NK-92 (cell line): ENCODE measurements around the gene PTPRJ.
"Not testable (repeated sequence)": the region's sequence is repeated elsewhere in the genome, so short reads cannot be mapped to it uniquely, and the experiment has no call there.

Source experiments
- DNase-seq: peaks from one replicate; lab custom pipeline; 2025; ENCODE audit not compliant: unreplicated experiment; lab: John Stamatoyannopoulos, UW

Gene PTPRJ

GRCh38 chr11:47980088-47980906, at the start of gene PTPRJ:
PTPRJ (plus strand) TSS chr11:47980559; CDS start chr11:47980913, 354 bp downstream.
- DNase-seq, result no peak

- no peak for DNase-seq
These were observed 47.8 kb upstream of the PTPRJ start for GRCh38 chr11:47932544-47932943.

DNA sequence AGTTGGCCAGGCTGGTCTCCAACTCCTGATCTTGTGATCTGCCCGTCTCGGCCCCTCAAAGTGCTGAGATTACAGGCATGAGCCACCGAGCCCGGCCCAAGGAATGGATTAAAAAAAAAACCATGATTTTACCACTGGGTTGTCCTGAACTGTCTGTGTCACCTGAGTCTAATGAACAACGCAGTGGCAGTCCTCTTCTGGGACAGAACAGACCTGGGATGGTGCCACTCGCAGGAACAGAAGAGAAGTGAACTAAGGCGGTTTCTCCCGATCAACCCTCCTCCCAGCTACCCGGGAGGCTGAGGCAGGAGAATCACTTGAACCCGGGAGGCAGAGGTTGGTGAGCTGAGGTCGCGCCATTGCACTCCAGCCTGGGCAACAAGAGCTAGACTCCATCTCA, 46.6 kb upstream of the PTPRJ start:
- not testable (repeated sequence) for DNase-seq

GRCh38 chr11:47938791-47939560, 41.4 kb upstream of the PTPRJ start:
- DNase-seq, result no peak

DNA sequence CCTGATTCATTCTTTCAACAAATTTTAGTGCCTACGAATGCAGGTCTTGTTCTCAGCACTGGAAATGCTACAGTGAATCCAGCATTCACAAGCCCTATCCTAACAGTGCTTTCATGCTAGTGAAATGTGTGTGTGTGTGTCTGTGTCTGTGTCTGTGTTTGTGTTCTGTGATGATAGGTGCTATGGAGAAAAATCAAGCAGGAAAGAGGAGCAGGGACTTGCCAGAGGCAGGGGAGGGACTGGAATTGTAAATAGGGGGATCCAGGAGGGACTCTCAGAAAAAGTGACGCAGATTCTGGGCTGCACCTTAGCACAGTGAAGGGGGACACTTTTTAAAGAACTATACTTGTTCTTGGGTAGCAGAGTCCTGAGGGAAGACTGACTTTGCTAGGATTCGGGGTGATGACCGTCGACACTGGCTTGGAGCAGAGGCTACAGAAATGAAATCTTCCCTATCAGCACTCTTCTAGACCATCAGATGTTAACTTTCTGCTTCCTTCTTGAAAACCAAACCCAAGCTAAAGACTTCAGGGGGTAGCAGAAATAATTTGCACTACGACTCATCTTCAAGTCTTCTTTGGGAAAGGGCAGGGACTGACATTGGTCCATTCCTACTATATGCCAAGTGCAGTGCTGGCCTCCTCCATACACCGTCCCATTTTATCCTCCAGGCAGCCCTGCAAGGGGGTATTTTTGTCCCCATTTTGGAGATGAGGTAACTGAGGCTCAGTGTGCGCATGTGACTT, 39.3 kb upstream of the PTPRJ start:
- DNase-seq, result no peak

DNA sequence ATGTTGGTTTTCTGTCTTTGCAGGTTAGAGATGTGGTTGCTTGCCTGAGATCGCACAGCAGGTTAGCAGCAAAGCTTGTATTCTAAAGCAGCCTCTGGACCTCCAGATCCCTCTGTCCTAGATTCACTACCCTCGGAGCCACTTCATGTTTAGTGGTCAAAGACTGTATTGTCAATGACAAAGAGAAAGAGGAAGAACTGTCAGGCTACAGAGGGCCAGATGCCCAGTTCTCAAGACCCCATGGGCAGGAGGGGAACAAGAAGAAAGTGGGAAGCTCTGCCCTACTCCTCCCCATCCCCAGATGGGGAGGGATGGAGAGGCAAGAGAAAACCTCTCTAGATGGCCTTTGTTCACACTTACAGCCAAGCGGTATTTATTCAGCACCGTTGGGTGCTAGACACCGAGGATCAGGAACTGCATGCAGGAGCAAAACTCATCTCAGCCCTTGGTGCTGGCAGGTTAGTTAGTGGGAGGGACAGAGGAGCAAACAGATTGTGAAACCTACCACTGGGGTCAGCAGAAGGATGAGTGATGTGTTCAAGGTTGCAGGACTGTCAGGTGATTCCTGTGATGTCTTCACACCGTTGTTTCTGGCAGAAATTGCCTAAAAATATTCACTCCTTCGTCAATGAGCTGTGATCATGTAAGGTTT, 38.3 kb upstream of the PTPRJ start:
- DNase-seq, result no peak

- no peak for DNase-seq
These were observed 36.4 kb upstream of the PTPRJ start for GRCh38 chr11:47943721-47944586.

DNA sequence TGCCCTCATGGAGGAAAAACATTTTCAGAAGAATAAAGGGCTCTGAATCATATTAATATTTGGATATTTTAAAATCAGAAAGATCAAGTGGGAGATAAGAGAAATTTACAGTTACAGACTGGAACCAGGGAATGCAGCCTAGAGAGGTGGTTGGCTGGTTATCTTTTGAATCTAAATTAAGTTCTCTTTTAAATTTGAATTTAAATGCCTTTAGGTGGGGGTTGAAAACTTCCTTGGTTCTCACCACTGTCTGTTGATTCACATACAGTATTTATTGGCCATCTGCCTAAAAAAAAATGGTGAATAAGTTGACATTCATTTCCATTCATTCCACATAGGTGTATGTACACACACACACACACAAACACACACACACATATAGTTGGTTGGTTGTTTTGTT, 35.7 kb upstream of the PTPRJ start:
- DNase-seq, result no peak

DNA sequence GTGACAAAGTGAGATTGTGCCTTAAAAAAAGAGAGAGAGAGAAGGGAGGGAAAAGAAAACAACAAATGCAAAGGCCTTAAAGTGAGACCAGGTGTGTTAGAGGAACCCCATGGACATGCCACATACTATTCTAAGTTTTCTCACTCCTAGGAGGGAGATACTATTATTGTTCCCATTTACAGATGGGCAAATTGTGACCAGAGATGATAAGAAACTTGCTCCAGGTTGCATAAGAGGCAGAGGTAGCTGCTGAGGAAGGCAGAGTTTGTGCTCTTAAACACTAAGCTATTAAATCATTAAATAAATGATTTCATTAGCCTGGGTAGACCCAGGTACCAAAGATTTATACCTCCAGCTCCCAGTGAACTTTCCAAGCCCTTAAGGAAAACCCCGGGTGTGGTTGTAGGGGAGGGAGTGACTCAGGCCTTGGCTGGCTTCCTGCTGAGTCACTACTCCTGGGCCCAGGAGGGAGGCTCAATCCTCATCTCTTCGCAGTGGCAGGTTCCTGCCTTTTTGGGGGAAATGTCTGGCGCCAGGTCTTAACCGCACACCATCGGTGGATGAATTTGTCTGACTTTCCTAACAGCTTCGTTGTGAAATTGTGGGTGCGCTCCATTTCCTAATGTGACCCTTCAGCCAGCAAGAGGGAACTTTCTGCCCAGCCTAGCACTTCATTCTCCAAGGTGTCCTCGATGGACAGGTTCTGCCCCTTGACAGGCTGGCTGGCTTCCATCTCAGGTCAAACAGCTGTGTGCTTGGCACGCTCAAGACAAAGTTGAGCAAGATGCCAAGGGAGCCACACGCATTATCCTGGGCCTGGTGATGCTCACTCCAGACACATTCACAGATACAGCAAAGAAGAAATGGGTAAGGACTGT, 33.4 kb upstream of the PTPRJ start:
- no peak for DNase-seq

DNA sequence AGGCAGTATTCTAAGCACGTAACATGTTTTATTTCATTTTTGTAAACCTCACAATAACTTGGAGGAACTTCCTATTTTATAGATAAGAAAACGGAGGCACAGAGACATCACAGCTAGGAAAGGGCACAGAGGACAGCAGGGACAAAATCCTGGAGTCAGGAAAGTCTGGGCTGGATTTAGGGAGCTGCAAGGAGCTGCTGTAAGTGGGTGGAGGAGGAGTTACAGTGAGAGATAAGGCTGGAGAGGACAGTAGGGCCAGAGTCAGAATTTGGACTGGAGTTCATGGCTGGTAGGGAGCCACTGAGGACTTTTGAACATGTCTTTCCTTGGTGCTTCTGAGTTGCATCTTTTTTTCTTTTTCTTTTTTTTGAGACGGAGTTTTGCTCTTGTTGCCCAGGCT, 32.2 kb upstream of the PTPRJ start:
- DNase-seq, result no peak

DNA sequence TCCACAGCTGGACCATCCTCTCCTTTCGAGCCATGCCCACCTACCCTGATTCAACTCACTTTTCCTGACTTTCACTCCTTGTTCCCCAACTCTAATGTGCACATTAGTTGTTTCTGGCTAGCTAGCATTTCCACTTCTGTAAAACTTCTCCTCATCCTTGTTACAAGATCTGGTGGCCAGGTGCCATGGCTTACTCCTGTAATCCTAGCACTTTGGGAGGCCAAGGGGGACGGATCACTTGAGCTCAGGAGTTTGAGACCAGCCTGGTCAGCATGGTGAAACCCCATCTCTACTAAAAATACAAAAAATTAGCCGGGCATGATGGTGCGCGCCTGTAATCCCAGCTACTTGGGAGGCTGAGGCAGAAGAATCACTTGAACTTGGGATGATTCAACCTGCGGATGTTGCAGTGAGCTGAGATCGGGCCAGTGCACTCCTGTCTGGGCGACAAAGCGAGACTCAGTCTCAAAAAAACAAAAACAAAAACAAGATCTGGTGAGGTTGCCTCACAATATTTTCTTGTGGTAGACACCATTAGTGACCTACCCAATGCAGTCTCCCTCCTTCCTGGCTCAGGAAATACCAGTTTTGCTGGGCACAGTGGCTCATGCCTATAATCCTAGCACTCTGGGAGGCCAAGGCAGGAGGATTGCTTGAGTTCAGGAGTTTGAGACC, 31.2 kb upstream of the PTPRJ start:
- DNase-seq, result not testable (repeated sequence)

GRCh38 chr11:47950396-47950795, 30.0 kb upstream of the PTPRJ start:
- DNase-seq, result no peak

DNA sequence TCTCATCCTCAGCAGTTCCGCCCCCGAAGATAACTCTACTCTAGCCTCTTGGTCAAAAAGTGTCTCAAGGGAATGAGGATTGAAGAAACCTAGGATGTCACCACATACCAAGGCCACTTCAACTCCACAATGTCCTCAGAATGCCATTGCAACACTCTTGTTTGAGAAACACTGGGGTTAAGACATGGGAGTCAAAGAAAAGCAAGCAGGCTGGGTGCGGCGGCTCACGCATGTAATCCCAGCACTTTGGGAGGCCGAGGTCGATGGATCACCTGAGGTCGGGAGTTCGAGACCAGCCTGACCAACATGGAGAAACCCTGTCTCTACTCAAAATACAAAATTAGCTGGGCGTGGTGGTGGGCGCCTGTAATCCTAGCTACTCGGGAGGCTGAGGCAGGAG, 28.9 kb upstream of the PTPRJ start:
- DNase-seq, result not testable (repeated sequence)

DNA sequence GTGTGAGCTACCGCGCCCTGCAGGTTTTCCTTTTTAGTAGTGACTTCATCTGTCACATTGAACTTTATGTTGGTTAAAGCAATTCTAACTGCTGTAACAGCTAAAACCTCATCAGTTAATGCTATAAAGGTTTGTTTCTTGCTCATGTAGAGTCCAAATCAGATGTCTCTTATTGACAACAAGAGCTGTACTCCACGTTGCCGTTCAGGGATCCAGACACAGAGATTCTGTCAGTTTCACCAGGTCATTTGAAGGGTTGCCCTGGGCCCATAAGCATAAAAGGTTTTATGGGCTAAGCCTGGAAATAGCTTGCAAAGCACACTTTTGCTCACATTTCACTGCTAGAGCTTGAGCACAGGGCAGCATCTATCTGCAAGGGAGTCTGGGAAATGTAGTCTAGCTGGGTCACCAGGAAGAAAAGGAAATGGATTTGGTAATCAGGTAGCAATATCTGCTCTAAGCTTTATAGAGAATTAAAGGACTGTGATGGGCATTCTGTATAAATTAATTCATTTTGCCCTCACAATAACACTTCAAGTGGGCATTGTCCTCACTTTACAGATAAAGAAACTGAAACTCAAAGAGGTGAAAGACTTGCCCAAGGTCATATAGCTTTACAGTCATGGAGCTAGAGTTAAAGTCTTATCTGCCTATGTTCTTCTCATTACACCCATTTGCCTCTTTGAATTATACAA, 25.2 kb upstream of the PTPRJ start:
- no peak for DNase-seq

- DNase-seq, result no peak
These were observed 20.3 kb upstream of the PTPRJ start for GRCh38 chr11:47960015-47960414.

GRCh38 chr11:47961383-47961782, 19.0 kb upstream of the PTPRJ start:
- no peak for DNase-seq

- DNase-seq, result no peak
These were observed 15.8 kb upstream of the PTPRJ start for GRCh38 chr11:47964546-47964945.
